Skeletal muscle tissue (tissue), 4 donors: ENCODE data around the gene RCC1. TPM values are rescaled to one million over a fixed set of nuclear protein-coding genes. Genes with fewer than 3 reads are reported as not detected.

Source experiments
- H3K27ac ChIP-seq: one replicate; pipeline ENCODE4 v1.7.0; 2013; ENCODE audit warnings: mild to moderate bottlenecking, low read depth, low read length, inconsistent platforms
- H3K27me3 ChIP-seq, 3 donors: one replicate each; pipeline ENCODE4 v1.7.0; 2013; ENCODE audit warnings: low read length in 3 of 3; ENCODE audit not compliant: control insufficient read depth in 3 of 3, insufficient read depth in 3 of 3
- H3K36me3 ChIP-seq, 3 donors: one replicate each; pipeline ENCODE4 v1.7.0; 2013; ENCODE audit warnings: low read length in 3 of 3; ENCODE audit not compliant: control insufficient read depth in 3 of 3, insufficient read depth in 3 of 3
- H3K4me1 ChIP-seq, 3 donors: one replicate each; pipeline ENCODE4 v1.7.0; 2013; ENCODE audit warnings: low read length in 3 of 3, mild to moderate bottlenecking in 3 of 3; ENCODE audit not compliant: control insufficient read depth in 3 of 3, insufficient read depth in 3 of 3
- H3K4me3 ChIP-seq, 3 donors: one replicate each; pipeline ENCODE4 v1.7.0; 2013; ENCODE audit warnings: low read length in 3 of 3
- H3K9ac ChIP-seq, 3 donors: one replicate each; pipeline ENCODE4 v1.7.0; 2013; ENCODE audit warnings: low read length in 3 of 3, mild to moderate bottlenecking in 3 of 3, moderate library complexity in 2 of 3, low read depth in 1 of 3
- H3K9me3 ChIP-seq, 3 donors: one replicate each; pipeline ENCODE4 v1.7.0; 2013; ENCODE audit warnings: low read length in 3 of 3; ENCODE audit not compliant: control insufficient read depth in 3 of 3
- total RNA-seq: library from RNA; depleted of rRNA; stranded (reverse); fragments of >200 nt; gene quantifications from one replicate; pipeline ENCODE4 v1.2.3, GENCODE V29; 2014
- donor health status: Osteomylitis.

The RCC1 gene
- total RNA-seq, 1 donor from 2014 or later = 21.9 TPM

- H3K9me3 ChIP-seq = no peaks in the 10 kb centered on the region
These were observed 23.1 kb upstream of the RCC1 start for GRCh38 chr1:28482702-28483101.

GRCh38 chr1:28494737-28495136 is 11.1 kb upstream of the RCC1 start:
- H3K4me1 ChIP-seq = no peaks in the 10 kb centered on the region
- no peaks in the 10 kb centered on the region for H3K27me3 ChIP-seq
- no peak overlapping the region for H3K4me3 ChIP-seq
- no peak overlapping the region for H3K27ac ChIP-seq
- peaks cover 21 to 47% (median 45%) of the 10 kb centered on the region in 3 donors for H3K36me3 ChIP-seq
- H3K9ac ChIP-seq = no peak overlapping the region
- H3K9me3 ChIP-seq = no peaks in the 10 kb centered on the region

More at GRCh38 chr1:28482702-28483101, 23.1 kb upstream of the RCC1 start:
- Histone ChIP-seq H3K36me3 (peaks cover 9 to 38% (median 36%) of the 10 kb centered on the region in 3 donors), H3K4me3 (no peak overlapping the region), H3K4me1 (no peaks in the 10 kb centered on the region), H3K27ac (no peak overlapping the region), H3K9ac (no peak overlapping the region), H3K27me3 (no peaks in the 10 kb centered on the region)

GRCh38 chr1:28499553-28499952 is 6.3 kb upstream of the RCC1 start:
- Histone ChIP-seq H3K9ac (no peak overlapping the region), H3K4me3 (no peak overlapping the region), H3K9me3 (no peaks in the 10 kb centered on the region), H3K36me3 (peaks cover 13 to 20% (median 18%) of the 10 kb centered on the region in 3 donors), H3K27me3 (no peaks in the 10 kb centered on the region), H3K27ac (no peak overlapping the region), H3K4me1 (no peaks in the 10 kb centered on the region)

- peaks cover 2 to 8% (median 3%) of the 10 kb centered on the region in 3 donors for H3K36me3 ChIP-seq
- no peaks in the 10 kb centered on the region for H3K27me3 ChIP-seq
- no peak overlapping the region for H3K4me3 ChIP-seq
- no peaks in the 10 kb centered on the region for H3K9me3 ChIP-seq
- H3K27ac ChIP-seq = no peak overlapping the region
- H3K4me1 ChIP-seq = peaks cover 0 to 8% (median 6%) of the 10 kb centered on the region in 3 donors
- H3K9ac ChIP-seq = no peak overlapping the region
These were observed 3.9 kb upstream of the RCC1 start for GRCh38 chr1:28501925-28502324.

GRCh38 chr1:28503117-28503516 is 2.7 kb upstream of the RCC1 start:
- H3K27ac ChIP-seq = no peak overlapping the region
- peaks cover 2 to 6% (median 3%) of the 10 kb centered on the region in 3 donors for H3K36me3 ChIP-seq
- no peaks in the 10 kb centered on the region for H3K9me3 ChIP-seq
- no peak overlapping the region for H3K9ac ChIP-seq
- H3K4me1 ChIP-seq = peaks cover 12 to 18% (median 17%) of the 10 kb centered on the region in 3 donors
- H3K4me3 ChIP-seq = no peak overlapping the region
- H3K27me3 ChIP-seq = no peaks in the 10 kb centered on the region

GRCh38 chr1:28506907-28507246 is 1.0 kb downstream of the RCC1 start:
- peaks cover 30 to 37% (median 30%) of the 10 kb centered on the region in 3 donors for H3K36me3 ChIP-seq
- peak overlapping the region; percentile 76 to 94 (median 92) for H3K4me3 ChIP-seq
- peak overlapping the region; percentile 80 for H3K27ac ChIP-seq

GRCh38 chr1:28507247-28507645 is 1.4 kb downstream of the RCC1 start:
- Histone ChIP-seq H3K27me3 (no peaks in the 10 kb centered on the region), H3K36me3 (peaks cover 32 to 40% (median 33%) of the 10 kb centered on the region in 3 donors), H3K9ac (peak overlapping the region; percentile 88 to 93 (median 92)), H3K4me3 (peak overlapping the region; percentile 76 to 94 (median 92)), H3K9me3 (no peaks in the 10 kb centered on the region), H3K27ac (peak overlapping the region; percentile 80), H3K4me1 (peaks cover 30 to 46% (median 30%) of the 10 kb centered on the region in 3 donors)

More at GRCh38 chr1:28506907-28507246, 1.0 kb downstream of the RCC1 start:
- Histone ChIP-seq H3K27me3 (no peaks in the 10 kb centered on the region), H3K4me1 (peaks cover 27 to 46% (median 30%) of the 10 kb centered on the region in 3 donors), H3K9me3 (no peaks in the 10 kb centered on the region), H3K9ac (peak overlapping the region; percentile 88 to 93 (median 92))

- peak overlapping the region; percentile 80 for H3K27ac ChIP-seq
- no peaks in the 10 kb centered on the region for H3K9me3 ChIP-seq
- peak overlapping the region; percentile 76 to 94 (median 92) for H3K4me3 ChIP-seq
- peak overlapping the region in 2 of 3 donors; percentile 58 to 92 for H3K9ac ChIP-seq
- peaks cover 30 to 46% (median 30%) of the 10 kb centered on the region in 3 donors for H3K4me1 ChIP-seq
- no peaks in the 10 kb centered on the region for H3K27me3 ChIP-seq
- H3K36me3 ChIP-seq = peaks cover 33 to 42% (median 34%) of the 10 kb centered on the region in 3 donors
These were observed 2.0 kb downstream of the RCC1 start for GRCh38 chr1:28507646-28508434.

- peaks cover 30 to 47% (median 30%) of the 10 kb centered on the region in 3 donors for H3K4me1 ChIP-seq
- H3K9ac ChIP-seq = peak overlapping the region in 2 of 3 donors; percentile 58 to 92
- H3K27me3 ChIP-seq = no peaks in the 10 kb centered on the region
- peaks cover 34 to 43% (median 36%) of the 10 kb centered on the region in 3 donors for H3K36me3 ChIP-seq
- no peak overlapping the region for H3K27ac ChIP-seq
- no peaks in the 10 kb centered on the region for H3K9me3 ChIP-seq
- H3K4me3 ChIP-seq = peak overlapping the region in 1 of 3 donors; percentile 7
These were observed 2.6 kb downstream of the RCC1 start for GRCh38 chr1:28508435-28508754.

GRCh38 chr1:28509705-28510272 is 3.9 kb downstream of the RCC1 start:
- peaks cover 30 to 49% (median 30%) of the 10 kb centered on the region in 3 donors for H3K4me1 ChIP-seq
- no peak overlapping the region for H3K27ac ChIP-seq
- no peak overlapping the region for H3K4me3 ChIP-seq
- H3K9ac ChIP-seq = peak overlapping the region; percentile 7 to 45 (median 42)
- no peaks in the 10 kb centered on the region for H3K27me3 ChIP-seq
- peaks cover 36 to 47% (median 38%) of the 10 kb centered on the region in 3 donors for H3K36me3 ChIP-seq
- H3K9me3 ChIP-seq = no peaks in the 10 kb centered on the region
